Left lung (tissue), 10 donors: ENCODE results near the gene SARNP. TPM values are rescaled to one million over a fixed set of nuclear protein-coding genes. Genes with fewer than 3 reads are reported as not detected.

Experiments
- ATAC-seq: fragments of 200-7000 bp; cut with Tn5 transposase; one replicate; pipeline ENCODE4 v1.9.1; 2020; ENCODE audit warnings: moderate library complexity
- DNase-seq, 4 donors: peaks; one replicate each; pipeline ENCODE4 v3.0.0-alpha.2; 2013 to 2020
- H3K27ac ChIP-seq, 2 donors: fragments of 200-600 bp; sonication (generic) in 1 of 2; one replicate each; pipeline versions ENCODE4 v1.5.0 to v1.8.0; 2020 to 2021
- H3K27me3 ChIP-seq, 2 donors: fragments of 200-600 bp; sonication (generic) in 1 of 2; one replicate each; pipeline versions ENCODE4 v1.5.0 to v1.8.0; 2020 to 2021
- H3K36me3 ChIP-seq, 2 donors: fragments of 200-600 bp; sonication (generic) in 1 of 2; one replicate each; pipeline versions ENCODE4 v1.5.0 to v1.8.0; 2020 to 2021
- H3K4me1 ChIP-seq, 2 donors: fragments of 200-600 bp; one replicate each; pipeline ENCODE4 v1.8.0; 2021
- H3K4me3 ChIP-seq, 2 donors: fragments of 200-600 bp; sonication (generic) in 1 of 2; one replicate each; pipeline versions ENCODE4 v1.5.0 to v1.8.0; 2020 to 2021; ENCODE audit warnings: mild to moderate bottlenecking in 1 of 2
- H3K9me3 ChIP-seq, 2 donors: fragments of 200-600 bp; sonication (generic) in 1 of 2; one replicate each; pipeline versions ENCODE4 v1.5.0 to v1.8.0; 2020 to 2021
- intact Hi-C, 2 donors: fragments of 100-400 bp; cut with DNase I; formaldehyde crosslinking; loops; one replicate each; pipeline versions ENCODE4 v1.11.2 to v1.14.2; 2022
- polyA plus RNA-seq, 6 donors: library from polyadenylated mRNA; unstranded; fragments of 120-200 nt; gene quantifications; one replicate each; pipeline ENCODE4 v1.2.1, GENCODE V29; 2013; ENCODE audit not compliant: insufficient read length in 6 of 6
- total RNA-seq, 2 donors: library from RNA; stranded (reverse); fragmentation: NEBNext Ultra II Directional; extraction: Animal tissue kit (Norgen Biotek cat#: 25700); gene quantifications; one replicate each; pipeline ENCODE4 v1.2.1, GENCODE V29; 2021
- TF ChIP-seq, protein P1 (sequence below), 2 donors: fragments of 200-600 bp; sonication (generic) in 1 of 2; IDR thresholded peaks; one replicate each; pipeline versions ENCODE4 v1.5.0 to v1.8.0; 2021; ENCODE audit warnings: antibody characterized with exemption in 2 of 2
- donor health status: DM: no; HTN: yes; CAD: no.
- donor health status: DM: no; HTN: no; CAD: no.

SARNP gene
- total and polyA plus RNA-seq, 8 donors: 49.4 to 128 (median 99.2) TPM

DNA sequence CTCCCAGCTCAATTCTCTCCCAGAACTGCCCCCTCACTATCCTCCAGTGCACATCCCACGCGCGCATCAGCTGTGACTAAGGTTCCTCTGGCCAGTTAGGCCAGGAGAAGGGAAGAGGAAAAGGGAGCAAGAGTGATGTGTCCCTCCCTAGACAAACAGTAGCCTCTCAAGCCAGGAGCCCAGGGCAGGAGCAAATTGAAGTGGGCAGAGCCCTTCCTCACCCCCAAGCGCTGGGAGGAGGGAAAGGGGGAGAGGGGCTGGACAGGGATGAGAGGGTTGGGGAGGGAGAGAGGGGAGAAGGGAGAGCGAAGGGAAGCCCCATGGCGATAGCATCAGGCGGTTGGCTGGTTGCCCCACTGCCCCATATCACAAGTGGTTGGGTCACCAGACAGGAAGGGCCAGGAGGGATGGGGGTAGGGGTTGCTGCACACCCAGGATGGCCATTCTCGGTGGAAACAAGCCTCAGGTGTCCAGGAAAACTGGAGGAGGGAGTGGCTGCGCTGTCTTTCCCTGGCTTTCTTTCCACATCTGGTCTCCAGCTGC, 89.8 kb downstream of the SARNP start:
- DNase-seq: peak in 2 of 4 donors; percentile 58 to 82
- peak; percentile 17 for ATAC-seq
- no peaks in the 10 kb centered on the region for H3K9me3 ChIP-seq

DNA sequence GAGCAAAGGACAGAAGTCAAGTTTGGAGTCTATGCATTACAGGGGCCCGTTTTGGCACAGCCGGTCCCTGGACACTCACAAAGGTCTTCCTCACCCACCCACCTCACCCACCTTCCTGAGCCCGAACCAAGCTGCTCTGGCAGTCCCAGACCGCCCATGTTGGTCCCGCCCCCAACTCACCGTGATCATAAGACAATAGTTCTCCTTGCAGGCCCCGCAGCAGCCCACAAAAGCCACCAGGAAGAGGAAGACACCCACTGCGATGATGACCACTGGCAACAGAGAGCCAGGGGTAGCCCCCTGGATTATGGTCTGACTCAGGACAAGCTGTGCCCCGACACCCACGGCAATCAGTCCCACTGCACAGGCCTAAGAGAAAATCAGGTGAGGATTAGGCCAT, 90.6 kb downstream of the SARNP start:
- peak overlapping the region; percentile 78 to 93 for H3K4me3 ChIP-seq
- TF ChIP-seq, protein P1, sequence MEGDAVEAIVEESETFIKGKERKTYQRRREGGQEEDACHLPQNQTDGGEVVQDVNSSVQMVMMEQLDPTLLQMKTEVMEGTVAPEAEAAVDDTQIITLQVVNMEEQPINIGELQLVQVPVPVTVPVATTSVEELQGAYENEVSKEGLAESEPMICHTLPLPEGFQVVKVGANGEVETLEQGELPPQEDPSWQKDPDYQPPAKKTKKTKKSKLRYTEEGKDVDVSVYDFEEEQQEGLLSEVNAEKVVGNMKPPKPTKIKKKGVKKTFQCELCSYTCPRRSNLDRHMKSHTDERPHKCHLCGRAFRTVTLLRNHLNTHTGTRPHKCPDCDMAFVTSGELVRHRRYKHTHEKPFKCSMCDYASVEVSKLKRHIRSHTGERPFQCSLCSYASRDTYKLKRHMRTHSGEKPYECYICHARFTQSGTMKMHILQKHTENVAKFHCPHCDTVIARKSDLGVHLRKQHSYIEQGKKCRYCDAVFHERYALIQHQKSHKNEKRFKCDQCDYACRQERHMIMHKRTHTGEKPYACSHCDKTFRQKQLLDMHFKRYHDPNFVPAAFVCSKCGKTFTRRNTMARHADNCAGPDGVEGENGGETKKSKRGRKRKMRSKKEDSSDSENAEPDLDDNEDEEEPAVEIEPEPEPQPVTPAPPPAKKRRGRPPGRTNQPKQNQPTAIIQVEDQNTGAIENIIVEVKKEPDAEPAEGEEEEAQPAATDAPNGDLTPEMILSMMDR (IDR thresholded peaks at IDR 0.05): no peak
- H3K36me3 ChIP-seq: peaks cover 0 to 48% of the 10 kb centered on the region in 2 donors
- H3K27me3 ChIP-seq: no peaks in the 10 kb centered on the region
- peaks cover 15 to 70% of the 10 kb centered on the region in 2 donors for H3K4me1 ChIP-seq
- ATAC-seq: no peak
- H3K27ac ChIP-seq: peak overlapping the region; percentile 97 to 100
- intact Hi-C loops: no loop called here
- peak in 1 of 4 donors; percentile 54 for DNase-seq
- no peaks in the 10 kb centered on the region for H3K9me3 ChIP-seq

More for the DNA sequence above, 89.8 kb downstream of the SARNP start:
- Histone ChIP-seq H3K27me3 (no peaks in the 10 kb centered on the region), H3K4me3 (peak overlapping the region; percentile 78 to 93), H3K4me1 (peaks cover 15 to 70% of the 10 kb centered on the region in 2 donors), H3K36me3 (peaks cover 0 to 46% of the 10 kb centered on the region in 2 donors), H3K27ac (peak overlapping the region; percentile 97 to 100)
- TF ChIP-seq, protein P1 (IDR thresholded peaks at IDR 0.05): no peak
- intact Hi-C loops: no loop called here

DNA sequence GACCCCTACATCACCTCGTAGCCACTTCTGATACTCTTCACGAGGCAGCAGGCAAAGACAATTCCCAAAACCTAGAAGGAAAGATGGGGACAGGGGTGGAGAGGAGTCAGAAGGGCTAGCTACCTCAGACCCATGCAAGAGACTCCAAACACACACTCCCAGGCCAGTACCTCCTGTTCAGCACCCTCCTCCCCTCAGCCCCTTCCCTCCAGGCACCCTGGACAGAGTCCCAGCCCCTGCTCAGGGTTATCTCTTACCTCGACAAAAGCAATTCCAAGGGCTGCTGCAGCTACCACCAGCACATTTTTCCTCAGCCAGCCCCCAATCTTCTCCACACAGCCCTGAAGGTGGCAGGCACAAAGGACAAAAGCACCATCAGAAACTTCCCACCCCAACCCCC, 92.0 kb downstream of the SARNP start:
- DNase-seq (no peak), ATAC-seq (no peak)
- H3K4me3 ChIP-seq: peak overlapping the region in 1 of 2 donors; percentile 93
- peaks cover 14 to 70% of the 10 kb centered on the region in 2 donors for H3K4me1 ChIP-seq
- no peaks in the 10 kb centered on the region for H3K9me3 ChIP-seq
- no peak overlapping the region for H3K27ac ChIP-seq
- H3K36me3 ChIP-seq: peaks cover 0 to 49% of the 10 kb centered on the region in 2 donors
- no peaks in the 10 kb centered on the region for H3K27me3 ChIP-seq
- intact Hi-C loops: no loop called here
- TF ChIP-seq, protein P1 (IDR thresholded peaks at IDR 0.05): no peak

GRCh38 chr12:55724940-55725309, 92.6 kb downstream of the SARNP start:
- Histone ChIP-seq H3K27me3 (no peaks in the 10 kb centered on the region), H3K36me3 (peaks cover 0 to 55% of the 10 kb centered on the region in 2 donors), H3K9me3 (no peaks in the 10 kb centered on the region), H3K4me3 (no peak overlapping the region), H3K4me1 (peaks cover 14 to 70% of the 10 kb centered on the region in 2 donors), H3K27ac (no peak overlapping the region)
- ATAC-seq (no peak), DNase-seq (peak in 1 of 4 donors; percentile 27)
- intact Hi-C loops: no loop called here
- TF ChIP-seq, protein P1 (IDR thresholded peaks at IDR 0.05): no peak

GRCh38 chr12:55724226-55724939, 93.1 kb downstream of the SARNP start:
- intact Hi-C loops: no loop called here
- H3K27me3 ChIP-seq: no peaks in the 10 kb centered on the region
- no peak for ATAC-seq
- H3K4me1 ChIP-seq: peaks cover 17 to 70% of the 10 kb centered on the region in 2 donors
- peaks cover 0 to 60% of the 10 kb centered on the region in 2 donors for H3K36me3 ChIP-seq
- H3K9me3 ChIP-seq: no peaks in the 10 kb centered on the region
- peak in 2 of 4 donors; percentile 61 to 64 for DNase-seq
- TF ChIP-seq, protein P1 (IDR thresholded peaks at IDR 0.05): peak; percentile 28 to 43
- H3K27ac ChIP-seq: no peak overlapping the region
- no peak overlapping the region for H3K4me3 ChIP-seq
